Measurements from ENCODE around the gene CRADD. TPM values are rescaled to one million over a fixed set of nuclear protein-coding genes. Genes with fewer than 3 reads are reported as not detected.
"Not testable (repeated sequence)": the region's sequence is repeated elsewhere in the genome, so short reads cannot be mapped to it uniquely, and the experiment has no call there.

Gene CRADD
- total RNA-seq, 1 experiment from 2014 or later: 14.3 TPM

GRCh38 chr12:93921521-93921920, 244.3 kb downstream of the CRADD start:
- no peak overlapping the region for H3K27ac ChIP-seq
- 0 out of 2 replicates have a peak, but pooled peaks cover 5% of the 10 kb centered on the region for H3K9me3 ChIP-seq (replicated peaks)

GRCh38 chr12:93922583-93923006, 245.4 kb downstream of the CRADD start:
- DNase-seq (ENCODE audit: low read depth in 1 of 2, low spot score in 2 of 2): no peak

More at GRCh38 chr12:93921521-93921920, 244.3 kb downstream of the CRADD start:
- no peak for DNase-seq (ENCODE audit: low read depth in 1 of 2, low spot score in 2 of 2)
- H3K4me1 ChIP-seq (replicated peaks): peaks cover 13% of the 10 kb centered on the region
- H3K4me3 ChIP-seq: no peak overlapping the region
- no peaks in the 10 kb centered on the region for H3K27me3 ChIP-seq (replicated peaks)
- no peaks in the 10 kb centered on the region for H3K36me3 ChIP-seq

DNA sequence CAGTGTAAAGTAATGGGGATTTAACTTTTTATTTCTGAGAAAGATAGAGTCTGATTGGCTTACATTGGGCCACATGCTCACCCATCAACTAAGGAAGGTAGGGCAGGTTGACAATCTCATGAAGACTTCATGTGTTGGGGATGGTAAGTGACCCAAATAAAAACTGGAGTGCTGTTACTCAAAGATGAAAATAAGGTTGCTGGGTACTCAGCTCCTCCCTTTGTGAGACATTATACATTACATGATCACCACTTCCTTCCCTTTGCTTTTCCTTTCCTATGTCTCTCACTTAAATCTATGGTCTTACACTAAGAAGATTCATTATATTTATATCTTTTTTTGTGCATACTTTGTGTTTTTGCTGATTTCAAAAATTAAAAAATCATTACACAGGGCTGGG, 247.2 kb downstream of the CRADD start:
- peaks cover 5% of the 10 kb centered on the region for H3K9me3 ChIP-seq (replicated peaks)
- no peak overlapping the region for H3K27ac ChIP-seq
- no peaks in the 10 kb centered on the region for H3K27me3 ChIP-seq (replicated peaks)
- no peak for DNase-seq (ENCODE audit: low read depth in 1 of 2, low spot score in 2 of 2)
- no peaks in the 10 kb centered on the region for H3K4me1 ChIP-seq (replicated peaks)
- no peak overlapping the region for H3K4me3 ChIP-seq
- H3K36me3 ChIP-seq: no peaks in the 10 kb centered on the region

More at GRCh38 chr12:93922583-93923006, 245.4 kb downstream of the CRADD start:
- H3K27me3 ChIP-seq (replicated peaks): no peaks in the 10 kb centered on the region
- H3K27ac ChIP-seq: no peak overlapping the region
- peaks cover 5% of the 10 kb centered on the region; the same call in 1 of the 2 replicates for H3K9me3 ChIP-seq (replicated peaks)
- peaks cover 11% of the 10 kb centered on the region for H3K4me1 ChIP-seq (replicated peaks)
- no peak overlapping the region for H3K4me3 ChIP-seq
- H3K36me3 ChIP-seq: no peaks in the 10 kb centered on the region

GRCh38 chr12:93925585-93926205, 248.5 kb downstream of the CRADD start:
- no peak overlapping the region for H3K27ac ChIP-seq
- no peaks in the 10 kb centered on the region for H3K36me3 ChIP-seq
- no peaks in the 10 kb centered on the region for H3K27me3 ChIP-seq (replicated peaks)
- peaks cover 5% of the 10 kb centered on the region for H3K9me3 ChIP-seq (replicated peaks)
- H3K4me3 ChIP-seq: no peak overlapping the region
- H3K4me1 ChIP-seq (replicated peaks): no peaks in the 10 kb centered on the region
- DNase-seq (ENCODE audit: low read depth in 1 of 2, low spot score in 2 of 2): no peak

DNA sequence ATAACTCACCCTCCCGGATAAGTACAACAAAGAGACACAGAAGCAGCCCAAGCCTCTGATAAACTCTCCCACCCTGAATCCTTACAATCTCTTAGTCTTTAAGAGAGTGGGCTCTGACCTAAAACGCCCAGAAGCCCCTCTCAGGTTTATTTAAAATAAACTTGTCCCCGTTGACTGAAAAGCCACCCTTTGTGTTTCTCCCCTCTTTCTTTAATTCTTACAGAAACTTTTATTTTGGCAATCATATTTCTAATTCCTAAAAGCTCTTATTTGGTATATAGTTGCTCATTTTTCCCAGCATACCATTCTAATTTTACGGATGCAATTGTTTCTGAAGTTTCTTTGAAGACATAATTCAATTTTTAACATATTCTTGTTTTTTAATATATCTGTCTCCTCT, 249.1 kb downstream of the CRADD start:
- H3K27ac ChIP-seq: no peak overlapping the region
- H3K27me3 ChIP-seq (replicated peaks): no peaks in the 10 kb centered on the region
- H3K9me3 ChIP-seq (replicated peaks): peaks cover 5% of the 10 kb centered on the region
- H3K4me3 ChIP-seq: no peak overlapping the region
- H3K36me3 ChIP-seq: no peaks in the 10 kb centered on the region
- no peaks in the 10 kb centered on the region for H3K4me1 ChIP-seq (replicated peaks)
- DNase-seq (ENCODE audit: low read depth in 1 of 2, low spot score in 2 of 2): no peak

GRCh38 chr12:93929081-93929480, 251.9 kb downstream of the CRADD start:
- H3K27ac ChIP-seq; H3K4me3 ChIP-seq; H3K27me3 ChIP-seq (replicated peaks); H3K4me1 ChIP-seq (replicated peaks); H3K36me3 ChIP-seq; H3K9me3 ChIP-seq (replicated peaks); DNase-seq (ENCODE audit: low read depth in 1 of 2, low spot score in 2 of 2): not testable (repeated sequence)

DNA sequence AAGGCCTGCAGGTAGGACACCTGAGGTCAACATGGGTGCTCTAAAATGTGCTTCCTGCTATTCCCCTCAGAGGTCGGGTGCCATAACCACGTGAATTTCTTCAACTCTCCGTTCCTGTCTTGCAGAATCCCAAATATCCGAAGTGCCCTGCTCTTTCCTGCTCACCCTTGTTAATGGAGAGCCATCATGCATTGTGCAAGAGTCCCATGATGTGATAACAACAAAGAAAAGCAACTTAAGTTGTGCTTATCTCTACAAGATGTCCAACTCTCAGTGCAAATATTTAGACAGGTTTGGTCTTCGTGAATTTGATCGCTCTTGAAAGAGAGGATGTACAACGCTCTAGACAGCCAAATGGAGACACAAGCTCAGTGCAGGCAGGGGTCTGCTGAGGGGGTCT, 260.6 kb downstream of the CRADD start:
- Histone ChIP-seq H3K27me3 (replicated peaks) (no peaks in the 10 kb centered on the region), H3K27ac (no peak overlapping the region), H3K9me3 (replicated peaks) (peaks cover 6% of the 10 kb centered on the region), H3K4me1 (replicated peaks) (no peaks in the 10 kb centered on the region), H3K4me3 (no peak overlapping the region), H3K36me3 (no peaks in the 10 kb centered on the region)
- no peak for DNase-seq (ENCODE audit: low read depth in 1 of 2, low spot score in 2 of 2)

DNA sequence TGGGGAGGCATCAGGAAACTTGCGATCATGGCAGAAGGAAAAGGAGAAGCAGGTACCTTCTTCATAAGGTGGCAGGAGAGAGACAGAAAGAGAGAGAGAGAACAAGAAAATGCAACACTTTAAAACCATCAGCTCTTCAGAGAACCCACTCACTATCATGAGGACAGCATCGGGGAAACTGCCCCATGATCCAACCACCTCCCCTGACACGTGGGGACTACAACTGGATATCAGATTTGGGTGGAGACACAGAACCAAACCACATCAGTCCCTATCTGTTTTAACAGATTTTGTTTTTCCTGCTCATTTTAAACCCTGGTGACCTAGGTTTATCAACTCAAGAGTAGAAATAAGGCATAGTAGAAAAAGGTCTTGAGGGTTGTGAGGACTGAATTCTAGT, 261.1 kb downstream of the CRADD start:
- no peaks in the 10 kb centered on the region for H3K36me3 ChIP-seq
- no peak overlapping the region for H3K27ac ChIP-seq
- no peaks in the 10 kb centered on the region for H3K27me3 ChIP-seq (replicated peaks)
- H3K4me1 ChIP-seq (replicated peaks): no peaks in the 10 kb centered on the region
- no peak for DNase-seq (ENCODE audit: low read depth in 1 of 2, low spot score in 2 of 2)
- H3K4me3 ChIP-seq: no peak overlapping the region
- H3K9me3 ChIP-seq (replicated peaks): peaks cover 6% of the 10 kb centered on the region

DNA sequence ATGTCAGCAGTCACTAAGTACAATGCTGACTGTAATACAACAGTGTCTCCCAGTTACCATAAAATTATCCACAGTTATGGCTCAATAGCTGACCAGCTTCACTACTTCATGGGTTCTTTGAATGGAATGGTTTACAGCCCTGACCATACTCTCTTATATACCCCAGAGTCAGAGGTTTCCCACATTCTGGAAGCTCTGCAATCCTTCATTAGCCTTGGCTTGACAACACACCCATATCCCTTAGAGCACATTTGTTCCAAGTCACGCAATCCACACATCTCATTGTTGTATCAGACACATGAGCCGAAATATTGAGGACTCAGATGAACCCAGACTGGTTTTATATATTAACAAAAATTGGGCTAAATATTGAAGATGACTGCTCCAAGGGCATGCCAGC, 261.8 kb downstream of the CRADD start:
- DNase-seq (ENCODE audit: low read depth in 1 of 2, low spot score in 2 of 2): no peak
- no peak overlapping the region for H3K27ac ChIP-seq
- no peak overlapping the region for H3K4me3 ChIP-seq

GRCh38 chr12:93939641-93940325, 262.6 kb downstream of the CRADD start:
- Histone ChIP-seq H3K4me1 (replicated peaks) (no peaks in the 10 kb centered on the region), H3K27ac (no peak overlapping the region), H3K4me3 (no peak overlapping the region), H3K27me3 (replicated peaks) (no peaks in the 10 kb centered on the region), H3K36me3 (no peaks in the 10 kb centered on the region), H3K9me3 (replicated peaks) (peaks cover 6% of the 10 kb centered on the region)
- DNase-seq (ENCODE audit: low read depth in 1 of 2, low spot score in 2 of 2): no peak

More for the DNA sequence above, 261.8 kb downstream of the CRADD start:
- Histone ChIP-seq H3K36me3 (no peaks in the 10 kb centered on the region), H3K27me3 (replicated peaks) (no peaks in the 10 kb centered on the region), H3K4me1 (replicated peaks) (no peaks in the 10 kb centered on the region), H3K9me3 (replicated peaks) (peaks cover 6% of the 10 kb centered on the region)

- Histone ChIP-seq H3K4me3 (no peak overlapping the region), H3K27ac (no peak overlapping the region)
These were observed 266.6 kb downstream of the CRADD start for GRCh38 chr12:93943780-93944179.

GRCh38 chr12:93944201-93944600, 267.0 kb downstream of the CRADD start:
- Histone ChIP-seq H3K27ac (no peak overlapping the region), H3K9me3 (replicated peaks) (no peaks in the 10 kb centered on the region), H3K4me1 (replicated peaks) (no peaks in the 10 kb centered on the region), H3K27me3 (replicated peaks) (no peaks in the 10 kb centered on the region), H3K4me3 (no peak overlapping the region), H3K36me3 (no peaks in the 10 kb centered on the region)
- DNase-seq (ENCODE audit: low read depth in 1 of 2, low spot score in 2 of 2): no peak

More at GRCh38 chr12:93943780-93944179, 266.6 kb downstream of the CRADD start:
- no peaks in the 10 kb centered on the region for H3K9me3 ChIP-seq (replicated peaks)
- H3K36me3 ChIP-seq: no peaks in the 10 kb centered on the region
- no peaks in the 10 kb centered on the region for H3K4me1 ChIP-seq (replicated peaks)
- no peak for DNase-seq (ENCODE audit: low read depth in 1 of 2, low spot score in 2 of 2)
- no peaks in the 10 kb centered on the region for H3K27me3 ChIP-seq (replicated peaks)

All from SJSA1 (cell line).